H1 (cell line): Measurements from ENCODE around the gene INKA2. TPM values are rescaled to one million over a fixed set of nuclear protein-coding genes. Genes with fewer than 3 reads are reported as not detected.

Experiments
- CTCF ChIA-PET: fragments of 300-600 bp; sonication (Branson Sonifier 250); formaldehyde crosslinking; loops from one replicate; lab custom pipeline; 2021; ENCODE audit not compliant: partially characterized antibody; lab: Charles Lee
- POLR2A ChIA-PET: fragments of 300-600 bp; sonication (Branson Sonifier 250); formaldehyde crosslinking; loops from one replicate; lab custom pipeline; 2021; ENCODE audit warnings: inconsistent platforms; ENCODE audit not compliant: partially characterized antibody; lab: Charles Lee
- DNase-seq, 2 experiments: peaks; one replicate each; pipeline versions ENCODE4 v3.0.0 to v3.0.0-alpha.2; 2010 to 2022; ENCODE audit warnings: low spot score in 2 of 2, low read depth in 1 of 2, mixed read lengths in 1 of 2
- FAIRE-seq: peaks from 2 replicates; lab custom pipeline; 2011; peaks lifted over from hg19 to GRCh38; lab: Jason Lieb, UNC
- H2AFZ ChIP-seq: 2 replicates; pipeline ENCODE4 v1.8.1; 2012; ENCODE audit warnings: low read length, inconsistent platforms
- H2AK5ac ChIP-seq: 2 replicates; pipeline ENCODE4 v1.6.1; 2013; ENCODE audit warnings: low read depth, low read length
- H2BK120ac ChIP-seq: replicated peaks from 2 replicates; pipeline ENCODE3; 2013; ENCODE audit warnings: low read depth, low read length, inconsistent platforms
- H2BK12ac ChIP-seq: 2 replicates; pipeline ENCODE4 v1.6.1; 2013; ENCODE audit warnings: low read depth, low read length
- H2BK15ac ChIP-seq: 2 replicates; pipeline ENCODE4 v1.6.1; 2013; ENCODE audit warnings: low read length
- H2BK20ac ChIP-seq: 2 replicates; pipeline ENCODE4 v1.6.1; 2013; ENCODE audit warnings: low read length
- H2BK5ac ChIP-seq: 2 replicates; pipeline ENCODE4 v1.6.1; 2013; ENCODE audit warnings: low read depth, low read length
- H3K14ac ChIP-seq: 2 replicates; pipeline ENCODE4 v1.6.1; 2013; ENCODE audit warnings: inconsistent platforms; ENCODE audit not compliant: insufficient read length
- H3K18ac ChIP-seq: 2 replicates; pipeline ENCODE4 v1.6.1; 2013; ENCODE audit warnings: low read length; ENCODE audit errors: extremely low read depth
- H3K23ac ChIP-seq: 2 replicates; pipeline ENCODE4 v1.6.1; 2013; ENCODE audit warnings: inconsistent platforms; ENCODE audit not compliant: insufficient read length
- H3K23me2 ChIP-seq: 2 replicates; pipeline ENCODE4 v1.6.1; 2013; ENCODE audit warnings: low read depth, low read length
- H3K27ac ChIP-seq: 2 replicates; pipeline ENCODE4 v1.6.1; 2011; ENCODE audit warnings: low read depth, low read length, inconsistent platforms
- H3K27me3 ChIP-seq, 4 experiments: replicated peaks in 1 of 4; 1 replicate in 1 of 4; 2 replicates in 3 of 4; pipeline versions ENCODE4 v1.6.1 to v1.8.1; 2011 to 2013; ENCODE audit warnings: low read length in 3 of 4, mild to moderate bottlenecking in 3 of 4, inconsistent platforms in 2 of 4, mixed read lengths in 2 of 4, moderate library complexity in 1 of 4; ENCODE audit not compliant: control insufficient read depth in 3 of 4, insufficient read depth in 3 of 4; ENCODE audit errors: extremely low read depth in 1 of 4
- H3K36me3 ChIP-seq, 4 experiments: 2 replicates each; pipeline versions ENCODE4 v1.6.1 to v1.8.1; 2011 to 2013; ENCODE audit warnings: mild to moderate bottlenecking in 4 of 4, low read length in 3 of 4, moderate library complexity in 2 of 4, control low read depth in 1 of 4, inconsistent platforms in 1 of 4; ENCODE audit not compliant: insufficient read depth in 4 of 4, control insufficient read depth in 2 of 4
- H3K4ac ChIP-seq: replicated peaks from 2 replicates; pipeline ENCODE3; 2013; ENCODE audit warnings: low read length, low read depth, mixed read lengths, inconsistent platforms; ENCODE audit not compliant: insufficient read length
- H3K4me1 ChIP-seq, 4 experiments: replicated peaks in 1 of 4; 1 replicate in 1 of 4; 2 replicates in 3 of 4; pipeline versions ENCODE4 v1.6.1 to v1.8.1; 2011 to 2013; ENCODE audit warnings: low read length in 3 of 4, inconsistent platforms in 2 of 4, mixed read lengths in 1 of 4; ENCODE audit not compliant: insufficient read depth in 4 of 4, control insufficient read depth in 3 of 4
- H3K4me2 ChIP-seq, 2 experiments: 2 replicates each; pipeline versions ENCODE4 v1.6.1 to v1.8.1; 2011 to 2013; ENCODE audit warnings: low read depth in 2 of 2, low read length in 2 of 2, control low read depth in 1 of 2, inconsistent platforms in 1 of 2, mild to moderate bottlenecking in 1 of 2; ENCODE audit not compliant: insufficient read depth in 1 of 2
- H3K4me3 ChIP-seq, 4 experiments: fragments of 200-600, 300-600 bp in 1 of 4; sonication (generic), shearing (Covaris generic), sonication (Bioruptor Twin) in 1 of 4; 2 replicates each; pipeline versions ENCODE4 v1.5.1 to v1.8.1; 2011 to 2016; ENCODE audit warnings: low read length in 4 of 4, low read depth in 3 of 4, control low read depth in 2 of 4, inconsistent platforms in 2 of 4, mild to moderate bottlenecking in 2 of 4, mixed read lengths in 1 of 4, moderate library complexity in 1 of 4; ENCODE audit not compliant: insufficient read depth in 2 of 4; ENCODE audit errors: extremely low read depth in 1 of 4
- H3K56ac ChIP-seq: replicated peaks from 2 replicates; pipeline ENCODE3; 2013; ENCODE audit warnings: low read depth, mild to moderate bottlenecking, mixed read lengths, low read length, inconsistent platforms; ENCODE audit not compliant: insufficient read length
- H3K79me1 ChIP-seq: 2 replicates; pipeline ENCODE4 v1.6.1; 2013; ENCODE audit warnings: low read depth, low read length, control low read depth
- H3K79me2 ChIP-seq, 2 experiments: 2 replicates each; pipeline versions ENCODE4 v1.6.1 to v1.8.1; 2012 to 2013; ENCODE audit warnings: low read length in 2 of 2, mild to moderate bottlenecking in 2 of 2, inconsistent platforms in 1 of 2; ENCODE audit not compliant: insufficient read depth in 2 of 2, control insufficient read depth in 1 of 2
- H3K9ac ChIP-seq, 4 experiments: replicated peaks in 1 of 4; 1 replicate in 1 of 4; 2 replicates in 3 of 4; pipeline versions ENCODE4 v1.6.1 to v1.8.1; 2011 to 2013; ENCODE audit warnings: low read depth in 3 of 4, low read length in 3 of 4, control low read depth in 2 of 4, mild to moderate bottlenecking in 2 of 4, moderate library complexity in 2 of 4, inconsistent platforms in 1 of 4; ENCODE audit errors: extremely low read depth in 1 of 4
- H3K9me3 ChIP-seq, 2 experiments: 2 replicates each; pipeline versions ENCODE4 v1.6.1 to v1.8.1; 2012 to 2013; ENCODE audit warnings: mild to moderate bottlenecking in 2 of 2, moderate library complexity in 2 of 2, control low read depth in 1 of 2, inconsistent platforms in 1 of 2, low read depth in 1 of 2, low read length in 1 of 2, mixed read lengths in 1 of 2; ENCODE audit not compliant: insufficient read depth in 2 of 2
- H4K20me1 ChIP-seq, 2 experiments: replicated peaks in 1 of 2; 2 replicates each; pipeline versions ENCODE3 to v1.8.1; 2011 to 2013; ENCODE audit warnings: inconsistent platforms in 2 of 2, low read length in 2 of 2, mild to moderate bottlenecking in 1 of 2; ENCODE audit not compliant: insufficient read depth in 2 of 2, control insufficient read depth in 1 of 2
- H4K5ac ChIP-seq: 2 replicates; pipeline ENCODE4 v1.6.1; 2013; ENCODE audit warnings: low read length, low read depth, mixed read lengths, inconsistent platforms; ENCODE audit not compliant: insufficient read length
- H4K8ac ChIP-seq: 2 replicates; pipeline ENCODE4 v1.8.0; 2013; ENCODE audit warnings: mild to moderate bottlenecking, moderate library complexity, low read length, inconsistent platforms; ENCODE audit not compliant: insufficient read depth; ENCODE audit errors: extremely low read depth
- H4K91ac ChIP-seq: replicated peaks from 2 replicates; pipeline ENCODE3; 2013; ENCODE audit warnings: low read length, mixed read lengths, inconsistent platforms; ENCODE audit not compliant: insufficient read length
- BACH1 ChIP-seq: IDR thresholded peaks from 2 replicates; pipeline ENCODE4 v1.6.1; 2012; ENCODE audit warnings: low read length, improper control_type of control experiment
- BRCA1 ChIP-seq: IDR thresholded peaks from 2 replicates; pipeline ENCODE4 v1.6.1; 2012; ENCODE audit warnings: low read depth, low read length, improper control_type of control experiment
- CHD1 ChIP-seq: IDR thresholded peaks from 2 replicates; pipeline ENCODE4 v1.6.1; 2012; ENCODE audit warnings: low read depth, low read length, improper control_type of control experiment
- EGR1 ChIP-seq: IDR thresholded peaks from 2 replicates; pipeline ENCODE4 v1.6.1; 2011; ENCODE audit warnings: low read depth, low read length, borderline replicate concordance
- EZH2 ChIP-seq: fragments of 200-600 bp; sonication (generic); IDR thresholded peaks from 2 replicates; pipeline ENCODE4 v1.7.1; 2012; ENCODE audit warnings: low read depth, mild to moderate bottlenecking, moderate library complexity, low read length, inconsistent platforms; ENCODE audit not compliant: severe bottlenecking
- FOSL1 ChIP-seq: IDR thresholded peaks from 2 replicates; pipeline ENCODE4 v1.6.1; 2011; ENCODE audit warnings: mild to moderate bottlenecking, low read depth, low read length, moderate library complexity; ENCODE audit not compliant: insufficient read depth
- HDAC2 ChIP-seq, 2 experiments: fragments of 300-600 bp in 1 of 2; sonication (generic) in 1 of 2; IDR thresholded peaks; 2 replicates each; pipeline ENCODE4 v1.6.1; 2011 to 2012; ENCODE audit warnings: low read depth in 2 of 2, low read length in 2 of 2, mild to moderate bottlenecking in 2 of 2, moderate library complexity in 2 of 2, borderline replicate concordance in 1 of 2, inconsistent platforms in 1 of 2
- MAFK ChIP-seq: IDR thresholded peaks from 2 replicates; pipeline ENCODE4 v1.6.1; 2012; ENCODE audit warnings: low read depth, mild to moderate bottlenecking, improper control_type of control experiment, low read length
- SUZ12 ChIP-seq: fragments of 200-600 bp; sonication (generic); IDR thresholded peaks from 2 replicates; pipeline ENCODE4 v1.6.1; 2012; ENCODE audit warnings: mild to moderate bottlenecking, inconsistent platforms, low read length, moderate library complexity, mixed read lengths
- TAF1 ChIP-seq: IDR thresholded peaks from 2 replicates; pipeline ENCODE4 v1.6.1; 2011; ENCODE audit warnings: mild to moderate bottlenecking, low read depth, low read length
- TAF7 ChIP-seq: optimal IDR thresholded peaks from 2 replicates; pipeline ENCODE3; 2011; ENCODE audit warnings: low read depth, mild to moderate bottlenecking, inconsistent platforms, low read length, moderate library complexity, borderline replicate concordance
- TBP ChIP-seq: IDR thresholded peaks from 2 replicates; pipeline ENCODE4 v1.6.1; 2011; ENCODE audit warnings: low read depth, low read length, improper control_type of control experiment
- YY1 ChIP-seq: IDR thresholded peaks from 2 replicates; pipeline ENCODE4 v1.6.1; 2011; ENCODE audit warnings: low read depth, mild to moderate bottlenecking, low read length
- ZNF274 ChIP-seq: IDR thresholded peaks from 2 replicates; pipeline ENCODE4 v1.7.0; 2012; ENCODE audit warnings: low read length, borderline replicate concordance; ENCODE audit errors: extremely low read depth
- WGBS, 2 experiments: shearing (Covaris generic) in 1 of 2; methylation state at CpG; one replicate each; pipeline versions ENCODE4 v1.1.6 to v1.1.7; 2013 to 2015; ENCODE audit warnings: low lambda C conversion rate in 2 of 2, mixed read lengths in 2 of 2, inconsistent platforms in 1 of 2, low coverage in 1 of 2, missing lambda C conversion rate in 1 of 2; ENCODE audit not compliant: insufficient replicate concordance in 2 of 2, insufficient coverage in 1 of 2, insufficient read length in 1 of 2; ENCODE audit errors: extremely low coverage in 1 of 2, missing lambda C conversion rate in 1 of 2; 5-methylcytosine and 5-hydroxymethylcytosine counted together
- polyA plus RNA-seq, 7 experiments: library from polyadenylated mRNA; depleted of rRNA in 3 of 7; stranded (reverse) in 5 of 7; unstranded in 2 of 7; fragments of >200 nt in 5 of 7; fragments of 200-250 nt in 2 of 7; gene quantifications; 1 replicate in 5 of 7; 2 replicates in 1 of 7; 4 replicates in 1 of 7; pipeline versions ENCODE4 v1.2.1 to v1.2.3, GENCODE V29; 2011 to 2013; ENCODE audit warnings: missing spikeins in 2 of 7, mixed read lengths in 2 of 7
- total RNA-seq: library from RNA; stranded (reverse); fragmentation: NEBNext Ultra II Directional; extraction: Animal tissue kit (Norgen Biotek cat#: 25700); gene quantifications from 2 replicates; pipeline ENCODE4 v1.2.1, GENCODE V29; 2021
- TF ChIP-seq, protein P1 (sequence below): IDR thresholded peaks from 2 replicates; pipeline ENCODE4 v1.6.1; 2012; ENCODE audit warnings: inconsistent platforms

Gene INKA2
- total and polyA plus RNA-seq, 2 of the 8 experiments (the other 6 are each of a cell fraction or from before 2014, with no cell fraction given), result 4.2 to 11.5 TPM

DNA sequence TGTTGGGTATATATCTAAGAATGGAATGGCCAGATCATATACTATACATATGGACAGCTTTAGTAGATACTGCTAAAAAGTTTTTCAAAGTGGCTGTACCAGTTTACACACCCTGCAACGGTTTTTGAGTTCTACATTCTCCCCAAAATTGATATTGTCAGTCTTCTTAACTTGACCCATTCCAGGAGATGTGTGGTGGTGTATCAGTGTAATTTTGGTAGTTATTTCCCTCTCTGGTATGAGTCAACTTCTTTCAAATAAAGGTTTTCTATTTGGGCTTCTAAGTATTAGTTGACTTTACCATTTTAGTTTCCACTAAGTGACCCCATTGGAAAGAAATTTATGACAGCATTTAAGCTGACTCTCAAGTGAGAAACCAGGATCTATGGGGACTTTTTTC, 29.2 kb downstream of the INKA2 start:
- ChIA-PET CTCF (interaction anchor here (1.0 to 42.0 kb wide), 4 partner anchors 9 to 229 kb away, joined by 3 to 1070 read pairs (median 26); partner anchors contain the start of genes DDX20 and INKA2), POLR2A (no interaction called here)
- no peak overlapping the region for H3K4ac ChIP-seq
- no peaks in the 10 kb centered on the region for H3K9me3 ChIP-seq
- H3K79me2 ChIP-seq, result no peaks in the 10 kb centered on the region
- H2AFZ ChIP-seq, result no peak overlapping the region
- no peak overlapping the region for H4K91ac ChIP-seq
- no peak overlapping the region for H2BK12ac ChIP-seq
- H3K18ac ChIP-seq, result no peak overlapping the region
- no peak overlapping the region for H3K27ac ChIP-seq
- no peak overlapping the region for H3K4me2 ChIP-seq
- no peak overlapping the region for H2BK15ac ChIP-seq
- no peak overlapping the region for H3K9ac ChIP-seq
- H4K20me1 ChIP-seq, result no peaks in the 10 kb centered on the region
- H3K23me2 ChIP-seq, result no peaks in the 10 kb centered on the region
- DNase-seq (no peak), FAIRE-seq (no peak)
- no peak overlapping the region for H3K23ac ChIP-seq
- H2AK5ac ChIP-seq, result no peak overlapping the region
- no peaks in the 10 kb centered on the region for H3K79me1 ChIP-seq
- no peaks in the 10 kb centered on the region for H3K4me1 ChIP-seq
- TF ChIP-seq TAF7 (no peak), BACH1 (no peak), TBP (no peak), SUZ12 (no peak), FOSL1 (no peak), EGR1 (no peak), TAF1 (no peak), CHD1 (no peak), BRCA1 (no peak), MAFK (no peak), ZNF274 (no peak), HDAC2 (IDR thresholded peaks at IDR 0.05; ENCODE audit: borderline replicate concordance in 1 of 2, low read depth in 2 of 2, low read length in 2 of 2) (no peak), YY1 (no peak), EZH2 (no peak)
- TF ChIP-seq, protein P1, sequence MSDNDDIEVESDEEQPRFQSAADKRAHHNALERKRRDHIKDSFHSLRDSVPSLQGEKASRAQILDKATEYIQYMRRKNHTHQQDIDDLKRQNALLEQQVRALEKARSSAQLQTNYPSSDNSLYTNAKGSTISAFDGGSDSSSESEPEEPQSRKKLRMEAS, result no peak
- H2BK5ac ChIP-seq, result no peak overlapping the region
- H4K5ac ChIP-seq, result no peak overlapping the region
- H4K8ac ChIP-seq, result no peak overlapping the region
- H3K14ac ChIP-seq, result no peak overlapping the region
- no peak overlapping the region for H2BK120ac ChIP-seq
- H3K36me3 ChIP-seq, result peaks cover 0 to 6% (median 1%) of the 10 kb centered on the region in 4 experiments; a peak in 3 of 8 replicates
- H3K27me3 ChIP-seq, result no peaks in the 10 kb centered on the region
- no peak overlapping the region for H3K4me3 ChIP-seq
- no peak overlapping the region for H2BK20ac ChIP-seq
- WGBS, 2 experiments, result 90% methylated on average over 1 of the region's 1 CpG; no CpG with 5 or more reads in 1 of the 2 experiments
- H3K56ac ChIP-seq, result no peak overlapping the region
